LNCaP clone FGC (cell line): Measurements from ENCODE around the gene PDAP1.
"Not testable (repeated sequence)": the region's sequence is repeated elsewhere in the genome, so short reads cannot be mapped to it uniquely, and the experiment has no call there.

Source experiments
- DNase-seq: peaks from one replicate; pipeline ENCODE4 v3.0.0-alpha.2; 2011; ENCODE audit warnings: low read depth
- H3K4me3 ChIP-seq: 2 replicates; pipeline ENCODE4 v1.5.1; 2011; ENCODE audit warnings: mild to moderate bottlenecking, low read depth, low read length, control low read depth
- TF ChIP-seq, protein P1 (sequence below): IDR thresholded peaks from 2 replicates; pipeline ENCODE4 v1.5.1; 2012; ENCODE audit warnings: mild to moderate bottlenecking; ENCODE audit not compliant: control insufficient read depth, insufficient read depth; ENCODE audit errors: extremely low read depth

The PDAP1 gene

DNA sequence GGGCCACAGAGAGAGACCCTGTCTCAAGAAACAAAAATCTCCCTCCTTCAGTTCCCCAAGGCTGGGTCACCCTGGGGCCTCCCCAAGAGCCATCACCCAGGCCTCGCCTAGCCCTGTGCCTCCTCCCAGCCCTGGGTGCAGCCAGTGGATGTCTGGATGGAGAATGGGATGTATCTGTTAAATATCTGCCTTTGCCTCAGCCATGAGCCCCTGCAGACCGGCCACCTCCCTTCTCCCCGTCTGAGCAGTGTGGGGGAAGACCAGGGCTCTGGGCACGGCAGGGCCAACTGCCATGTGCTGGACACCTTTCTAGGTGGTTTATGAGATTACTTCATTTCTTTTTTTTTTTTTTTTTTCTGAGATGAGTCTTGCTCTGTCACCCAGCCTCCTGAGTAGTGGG lies 23.9 kb downstream of the PDAP1 start:
- no peak for DNase-seq
- no peak overlapping the region for H3K4me3 ChIP-seq
- TF ChIP-seq, protein P1, sequence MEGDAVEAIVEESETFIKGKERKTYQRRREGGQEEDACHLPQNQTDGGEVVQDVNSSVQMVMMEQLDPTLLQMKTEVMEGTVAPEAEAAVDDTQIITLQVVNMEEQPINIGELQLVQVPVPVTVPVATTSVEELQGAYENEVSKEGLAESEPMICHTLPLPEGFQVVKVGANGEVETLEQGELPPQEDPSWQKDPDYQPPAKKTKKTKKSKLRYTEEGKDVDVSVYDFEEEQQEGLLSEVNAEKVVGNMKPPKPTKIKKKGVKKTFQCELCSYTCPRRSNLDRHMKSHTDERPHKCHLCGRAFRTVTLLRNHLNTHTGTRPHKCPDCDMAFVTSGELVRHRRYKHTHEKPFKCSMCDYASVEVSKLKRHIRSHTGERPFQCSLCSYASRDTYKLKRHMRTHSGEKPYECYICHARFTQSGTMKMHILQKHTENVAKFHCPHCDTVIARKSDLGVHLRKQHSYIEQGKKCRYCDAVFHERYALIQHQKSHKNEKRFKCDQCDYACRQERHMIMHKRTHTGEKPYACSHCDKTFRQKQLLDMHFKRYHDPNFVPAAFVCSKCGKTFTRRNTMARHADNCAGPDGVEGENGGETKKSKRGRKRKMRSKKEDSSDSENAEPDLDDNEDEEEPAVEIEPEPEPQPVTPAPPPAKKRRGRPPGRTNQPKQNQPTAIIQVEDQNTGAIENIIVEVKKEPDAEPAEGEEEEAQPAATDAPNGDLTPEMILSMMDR, result no peak

DNA sequence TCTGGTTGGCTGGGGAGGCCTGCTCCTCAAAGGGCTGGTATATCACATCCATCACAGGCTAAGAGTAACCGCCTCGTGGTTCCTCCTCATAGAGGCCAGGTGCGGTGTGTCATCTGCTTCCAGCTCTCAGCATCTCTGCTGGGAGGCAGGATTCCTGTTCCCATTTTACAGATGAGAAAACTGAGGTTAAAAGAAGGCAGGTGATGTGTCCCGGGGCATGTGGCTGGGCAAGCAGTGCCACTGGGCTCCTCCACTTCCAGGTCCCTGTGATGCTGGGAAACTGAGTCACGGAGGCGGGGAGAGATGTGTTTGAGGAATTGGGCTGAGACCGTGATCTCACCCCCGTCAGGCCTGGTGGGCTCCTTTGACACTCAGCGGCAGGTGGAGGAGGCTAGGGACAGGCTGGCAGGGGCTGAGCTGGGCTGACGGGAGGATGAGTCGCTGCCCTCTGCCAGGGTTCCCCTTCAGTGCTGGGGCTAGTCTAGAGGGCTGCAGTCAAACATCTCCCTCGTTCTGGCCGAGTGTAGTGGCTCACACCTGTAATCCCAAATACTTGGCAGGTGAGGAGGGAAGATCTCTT lies 24.5 kb downstream of the PDAP1 start:
- no peak for DNase-seq
- TF ChIP-seq, protein P1, result no peak
- no peak overlapping the region for H3K4me3 ChIP-seq

DNA sequence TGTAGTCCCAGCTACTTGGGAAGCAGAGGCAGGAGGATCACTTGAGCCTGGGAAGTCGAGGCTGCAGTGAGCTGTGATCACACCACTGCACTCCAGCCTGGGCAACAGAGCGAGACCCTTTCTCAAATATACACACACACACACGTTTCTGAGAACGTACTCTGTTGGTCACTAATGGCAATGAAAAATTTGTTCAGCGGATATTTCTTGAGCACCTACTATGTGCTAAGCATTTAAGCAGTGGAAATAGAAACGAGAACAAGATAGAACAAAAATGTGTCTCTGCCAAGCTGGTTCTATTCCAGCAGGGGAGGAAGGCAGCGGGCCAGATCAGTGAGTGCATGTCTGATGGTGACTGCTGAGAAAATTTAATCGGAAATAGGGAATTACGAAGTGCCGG lies 25.2 kb downstream of the PDAP1 start:
- TF ChIP-seq, protein P1, result no peak
- no peak overlapping the region for H3K4me3 ChIP-seq
- DNase-seq, result no peak

DNA sequence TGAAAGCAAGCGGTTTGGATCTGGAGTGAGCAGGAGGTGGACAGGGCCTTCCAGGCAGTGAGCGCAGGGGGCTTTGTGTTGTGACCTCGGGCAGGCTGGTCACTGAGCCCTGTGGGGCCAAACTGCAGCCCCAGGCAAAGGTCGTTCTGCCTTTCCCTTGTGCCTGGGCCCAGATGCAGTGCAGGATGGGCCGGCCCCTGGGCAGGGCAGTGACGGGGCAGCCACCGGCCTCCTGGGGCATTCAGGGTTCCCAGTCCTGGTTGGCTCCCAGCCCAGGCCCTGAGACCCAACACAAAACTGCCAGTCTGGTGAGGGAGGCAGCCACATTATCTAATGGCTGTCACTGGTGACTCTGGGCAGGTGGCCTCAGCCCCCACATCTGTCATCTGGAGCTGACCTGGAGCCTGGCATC lies 26.7 kb downstream of the PDAP1 start:
- TF ChIP-seq, protein P1, result no peak
- no peak for DNase-seq
- H3K4me3 ChIP-seq, result no peak overlapping the region

DNA sequence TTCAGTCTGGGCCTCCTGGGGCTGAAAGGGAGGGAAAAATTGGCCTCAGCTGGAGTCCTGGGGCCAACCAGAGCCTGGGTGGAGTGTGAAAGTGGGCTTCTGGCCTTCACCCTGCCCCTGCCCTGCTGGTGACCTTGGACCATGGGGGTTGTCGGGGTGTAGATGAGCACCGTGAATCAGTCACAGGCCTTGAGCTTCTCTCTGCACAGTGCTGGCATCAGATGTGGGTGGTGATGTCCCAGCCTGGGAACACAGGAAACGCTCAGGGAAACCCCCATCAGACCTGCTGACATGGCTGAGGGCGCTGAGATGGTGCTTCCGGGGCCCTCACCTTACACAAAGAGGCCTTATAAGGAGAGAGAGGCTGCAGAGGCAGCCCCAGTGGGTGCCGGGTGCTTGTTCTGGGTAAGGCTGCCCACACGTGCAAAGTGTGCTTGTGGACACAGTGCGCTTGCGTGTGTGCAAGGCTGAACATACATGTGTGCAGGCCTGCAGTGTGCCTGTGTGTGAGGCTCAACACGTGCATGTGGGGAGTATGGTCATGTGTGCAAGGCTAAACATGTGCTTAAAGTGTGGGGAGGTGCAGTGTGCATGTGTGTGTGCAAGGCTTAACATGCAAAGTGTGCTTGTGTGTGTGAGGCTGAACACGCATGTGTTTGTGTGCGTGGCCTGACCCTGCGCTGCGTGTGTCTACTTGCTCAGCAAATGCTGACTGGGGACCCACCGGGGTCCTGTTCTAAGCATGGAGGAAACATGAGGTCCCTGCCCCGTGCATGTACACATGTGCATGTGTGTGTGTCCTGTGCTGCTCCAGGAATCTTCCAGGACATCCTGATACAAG lies 27.4 kb downstream of the PDAP1 start:
- TF ChIP-seq, protein P1, result no peak
- no peak overlapping the region for H3K4me3 ChIP-seq
- no peak for DNase-seq

DNA sequence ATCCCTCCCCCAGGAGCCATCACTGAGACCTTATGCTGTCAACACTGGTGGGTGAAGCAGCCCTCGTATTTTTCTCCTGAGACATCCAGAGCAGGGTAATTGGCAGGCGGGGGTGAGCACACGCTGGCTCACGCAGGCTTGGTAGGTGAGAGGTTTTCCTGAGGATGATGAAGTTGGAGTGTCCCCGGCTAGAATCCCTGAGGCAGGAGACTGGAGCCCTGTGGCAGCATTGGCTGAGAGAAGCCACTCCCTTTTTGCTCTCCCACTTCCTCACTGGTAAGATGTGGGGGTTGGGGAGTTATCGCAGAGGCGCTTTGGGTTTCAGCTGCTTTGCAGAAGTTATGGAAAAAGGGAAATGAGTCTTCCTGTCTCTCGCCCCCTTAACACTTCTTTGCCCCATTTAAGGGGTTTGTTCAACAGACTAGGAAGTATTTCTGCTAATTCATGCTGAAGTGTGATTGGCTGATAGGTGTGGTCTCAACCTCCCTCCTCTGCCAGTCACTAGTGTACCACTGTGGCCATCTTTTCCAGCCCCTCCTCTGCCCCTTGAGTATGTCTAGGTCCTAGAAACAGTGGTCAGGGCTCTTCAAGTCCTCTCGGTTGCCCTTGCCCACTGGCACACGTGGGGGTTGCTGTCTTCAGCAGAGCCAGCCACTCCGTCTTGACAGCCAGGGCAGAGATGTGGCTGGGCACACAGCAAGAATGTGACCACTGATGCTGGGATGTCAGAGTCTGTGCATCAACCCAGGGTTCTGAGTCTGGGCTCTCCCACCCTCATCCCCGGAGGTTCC lies 28.2 kb downstream of the PDAP1 start:
- no peak for DNase-seq
- no peak overlapping the region for H3K4me3 ChIP-seq
- TF ChIP-seq, protein P1, result no peak

DNA sequence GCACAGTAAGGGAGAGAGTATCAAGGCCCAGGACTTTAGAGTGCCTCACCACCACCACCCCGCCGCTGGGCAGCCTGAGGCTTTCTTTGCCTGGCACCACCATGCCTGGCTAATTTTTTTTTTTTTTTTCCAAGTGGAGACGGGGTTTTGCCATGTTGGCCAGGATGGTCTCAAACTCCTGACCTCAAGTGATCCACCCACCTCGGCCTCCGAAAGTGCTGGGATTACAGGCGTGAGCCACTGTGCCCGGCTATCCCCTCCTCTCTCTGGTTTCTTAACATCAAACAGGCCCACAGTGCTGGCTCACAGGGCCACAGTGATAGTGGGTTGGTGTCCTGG lies 28.7 kb downstream of the PDAP1 start:
- not testable (repeated sequence) for DNase-seq, H3K4me3 ChIP-seq
